OCI-LY7 (cell line): ENCODE results near the gene DYDC1. TPM values are rescaled to one million over a fixed set of nuclear protein-coding genes. Genes with fewer than 3 reads are reported as not detected.

Experiments used
- BruUV-seq: library from RNA; stranded (reverse); fragments of 400-500 nt; replicated peaks from 2 replicates; lab custom pipeline; 2021; lab: Mats Ljungman, UMichigan
- CTCF ChIA-PET: fragments of 300-600 bp; sonication (Branson Sonifier 250); formaldehyde crosslinking; loops from one replicate; lab custom pipeline; 2022; ENCODE audit warnings: antibody characterized with exemption; ENCODE audit not compliant: unreplicated experiment; lab: Charles Lee
- POLR2A ChIA-PET: fragments of 300-600 bp; sonication (Branson Sonifier 250); formaldehyde crosslinking; loops from one replicate; lab custom pipeline; 2022; ENCODE audit warnings: antibody characterized with exemption; lab: Charles Lee
- DNase-seq: peaks from one replicate; pipeline ENCODE4 v3.0.0-alpha.2; 2015; ENCODE audit warnings: low spot score
- H2AFZ ChIP-seq: fragments of 200-600 bp; sonication (generic), shearing (Covaris generic); 2 replicates; pipeline ENCODE4 v1.6.1; 2014; ENCODE audit warnings: mild to moderate bottlenecking, antibody characterized with exemption, low read length, moderate library complexity
- H3K27ac ChIP-seq: fragments of 200-600 bp; sonication (generic); 2 replicates; pipeline ENCODE4 v1.5.1; 2014; ENCODE audit warnings: mixed run types, low read depth, mild to moderate bottlenecking, moderate library complexity, low read length, inconsistent platforms; ENCODE audit not compliant: poor library complexity, severe bottlenecking
- H3K36me3 ChIP-seq: fragments of 200-600 bp; sonication (generic); 2 replicates; pipeline ENCODE4 v1.6.1; 2014; ENCODE audit warnings: mild to moderate bottlenecking, antibody characterized with exemption, low read length, moderate library complexity, mixed read lengths; ENCODE audit not compliant: insufficient read depth
- H3K4me1 ChIP-seq: fragments of 200-600 bp; sonication (generic); 2 replicates; pipeline ENCODE4 v1.5.1; 2014; ENCODE audit warnings: mild to moderate bottlenecking, low read length; ENCODE audit not compliant: insufficient read depth, poor library complexity, severe bottlenecking
- H3K4me2 ChIP-seq: fragments of 200-600 bp; sonication (generic); 2 replicates; pipeline ENCODE4 v1.6.1; 2014; ENCODE audit warnings: mild to moderate bottlenecking, low read length
- H3K4me3 ChIP-seq: fragments of 200-600 bp; sonication (generic); 2 replicates; pipeline ENCODE4 v1.5.1; 2014; ENCODE audit warnings: mild to moderate bottlenecking, low read depth, low read length; ENCODE audit not compliant: poor library complexity, severe bottlenecking
- H3K79me2 ChIP-seq: fragments of 200-600 bp; sonication (generic); 2 replicates; pipeline ENCODE4 v1.6.1; 2016; ENCODE audit warnings: low read depth, mild to moderate bottlenecking, low read length, moderate library complexity, mixed read lengths; ENCODE audit not compliant: insufficient read depth
- H3K9me2 ChIP-seq: fragments of 200-600 bp; sonication (generic); 2 replicates; pipeline ENCODE4 v1.6.1; 2016; ENCODE audit warnings: mild to moderate bottlenecking, low read length, mixed read lengths; ENCODE audit not compliant: insufficient read depth
- H3K9me3 ChIP-seq: fragments of 200-600 bp; sonication (generic); 2 replicates; pipeline ENCODE4 v1.6.1; 2014; ENCODE audit warnings: mild to moderate bottlenecking, mixed run types, low read length, mixed read lengths
- H4K20me1 ChIP-seq: fragments of 200-600 bp; sonication (generic); 2 replicates; pipeline ENCODE4 v1.6.1; 2014; ENCODE audit warnings: mild to moderate bottlenecking, antibody characterized with exemption, low read length, moderate library complexity, mixed read lengths; ENCODE audit not compliant: insufficient read depth
- EZH2phosphoT487 ChIP-seq: fragments of 200-600 bp; sonication (generic); IDR thresholded peaks from 2 replicates; pipeline ENCODE4 v1.6.1; 2018; ENCODE audit warnings: low read depth, borderline replicate concordance, mild to moderate bottlenecking, mixed run types, antibody characterized with exemption, low read length, moderate library complexity, mixed read lengths
- intact Hi-C: fragments of 100-400 bp; cut with micrococcal nuclease; formaldehyde crosslinking; loops from one replicate; pipeline ENCODE4 v1.10.0; 2022; ENCODE audit not compliant: unreplicated experiment
- total RNA-seq, 2 experiments: library from RNA; depleted of rRNA in 1 of 2; stranded (reverse); fragments of >200 nt in 1 of 2; shearing (Covaris generic) in 1 of 2; gene quantifications; 2 replicates each; pipeline ENCODE4 v1.2.3, GENCODE V29; 2014 to 2022
- TF ChIP-seq, protein P1 (sequence below): fragments of 200-600 bp; sonication (generic); conservative IDR thresholded peaks from 2 replicates; pipeline ENCODE4 v1.5.1; 2014; ENCODE audit warnings: mild to moderate bottlenecking, antibody characterized with exemption, low read length, moderate library complexity, mixed read lengths

The DYDC1 gene
- total RNA-seq, 2 experiments from 2014 or later: not detected

DNA sequence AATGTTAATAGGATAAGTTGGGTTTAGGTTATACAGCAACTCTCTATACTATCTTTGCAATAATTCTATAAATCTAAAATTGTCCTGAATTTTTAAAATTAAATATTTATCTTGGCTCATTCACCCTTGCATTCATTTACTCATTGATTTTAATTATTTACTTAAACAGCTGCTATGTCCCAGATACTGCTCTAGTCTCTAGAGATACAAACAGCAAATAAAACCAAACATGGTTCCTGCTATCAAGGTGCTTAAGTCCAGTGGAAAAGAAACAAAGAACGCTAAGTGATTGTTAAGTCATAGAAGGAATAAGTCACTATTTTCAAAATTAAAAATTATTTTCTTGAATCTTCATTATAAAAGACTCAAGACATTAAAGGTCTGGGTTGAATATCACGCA lies 37.2 kb downstream of the DYDC1 start:
- TF ChIP-seq EZH2phosphoT487: no peak
- TF ChIP-seq, protein P1, sequence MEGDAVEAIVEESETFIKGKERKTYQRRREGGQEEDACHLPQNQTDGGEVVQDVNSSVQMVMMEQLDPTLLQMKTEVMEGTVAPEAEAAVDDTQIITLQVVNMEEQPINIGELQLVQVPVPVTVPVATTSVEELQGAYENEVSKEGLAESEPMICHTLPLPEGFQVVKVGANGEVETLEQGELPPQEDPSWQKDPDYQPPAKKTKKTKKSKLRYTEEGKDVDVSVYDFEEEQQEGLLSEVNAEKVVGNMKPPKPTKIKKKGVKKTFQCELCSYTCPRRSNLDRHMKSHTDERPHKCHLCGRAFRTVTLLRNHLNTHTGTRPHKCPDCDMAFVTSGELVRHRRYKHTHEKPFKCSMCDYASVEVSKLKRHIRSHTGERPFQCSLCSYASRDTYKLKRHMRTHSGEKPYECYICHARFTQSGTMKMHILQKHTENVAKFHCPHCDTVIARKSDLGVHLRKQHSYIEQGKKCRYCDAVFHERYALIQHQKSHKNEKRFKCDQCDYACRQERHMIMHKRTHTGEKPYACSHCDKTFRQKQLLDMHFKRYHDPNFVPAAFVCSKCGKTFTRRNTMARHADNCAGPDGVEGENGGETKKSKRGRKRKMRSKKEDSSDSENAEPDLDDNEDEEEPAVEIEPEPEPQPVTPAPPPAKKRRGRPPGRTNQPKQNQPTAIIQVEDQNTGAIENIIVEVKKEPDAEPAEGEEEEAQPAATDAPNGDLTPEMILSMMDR: no peak
- DNase-seq: no peak
- H2AFZ ChIP-seq: no peak overlapping the region
- intact Hi-C loops: no loop called here
- H3K79me2 ChIP-seq: no peaks in the 10 kb centered on the region
- no peaks in the 10 kb centered on the region for H4K20me1 ChIP-seq
- H3K9me2 ChIP-seq: no peaks in the 10 kb centered on the region
- H3K36me3 ChIP-seq: no peaks in the 10 kb centered on the region
- H3K27ac ChIP-seq: no peak overlapping the region
- POLR2A ChIA-PET: no interaction called here
- BruUV-seq: no TSS peak
- CTCF ChIA-PET: no interaction called here
- H3K4me3 ChIP-seq: no peak overlapping the region
- no peak overlapping the region for H3K4me2 ChIP-seq
- H3K4me1 ChIP-seq: no peaks in the 10 kb centered on the region
- no peaks in the 10 kb centered on the region for H3K9me3 ChIP-seq

DNA sequence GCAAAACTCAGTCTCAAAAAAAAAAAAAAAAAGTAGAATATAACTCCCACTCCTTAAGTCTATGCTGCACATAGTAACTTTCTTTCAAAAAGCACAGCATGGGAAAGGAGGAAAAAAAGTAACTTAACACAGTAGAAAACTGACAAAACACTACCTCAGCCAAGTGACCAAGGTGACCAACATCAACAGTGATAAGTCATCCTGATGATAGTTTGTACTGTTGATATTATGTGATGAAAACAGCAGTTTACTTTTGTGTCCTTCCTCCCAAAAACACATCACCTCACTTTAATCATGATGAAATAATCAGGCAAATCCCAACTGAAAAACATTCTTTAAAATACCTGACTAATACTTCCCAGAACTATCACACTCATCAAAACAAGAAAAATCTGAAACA lies 37.8 kb downstream of the DYDC1 start:
- no TSS peak for BruUV-seq
- intact Hi-C loops: no loop called here
- TF ChIP-seq, protein P1: no peak
- no peak for TF ChIP-seq EZH2phosphoT487
- H3K9me3 ChIP-seq: no peaks in the 10 kb centered on the region
- no peaks in the 10 kb centered on the region for H3K4me1 ChIP-seq
- no peaks in the 10 kb centered on the region for H3K36me3 ChIP-seq
- H3K79me2 ChIP-seq: no peaks in the 10 kb centered on the region
- POLR2A ChIA-PET: no interaction called here
- no peak overlapping the region for H3K4me3 ChIP-seq
- no peak overlapping the region for H2AFZ ChIP-seq
- no peak overlapping the region for H3K4me2 ChIP-seq
- no peaks in the 10 kb centered on the region for H3K9me2 ChIP-seq
- H3K27ac ChIP-seq: no peak overlapping the region
- CTCF ChIA-PET: no interaction called here
- H4K20me1 ChIP-seq: no peaks in the 10 kb centered on the region
- no peak for DNase-seq

DNA sequence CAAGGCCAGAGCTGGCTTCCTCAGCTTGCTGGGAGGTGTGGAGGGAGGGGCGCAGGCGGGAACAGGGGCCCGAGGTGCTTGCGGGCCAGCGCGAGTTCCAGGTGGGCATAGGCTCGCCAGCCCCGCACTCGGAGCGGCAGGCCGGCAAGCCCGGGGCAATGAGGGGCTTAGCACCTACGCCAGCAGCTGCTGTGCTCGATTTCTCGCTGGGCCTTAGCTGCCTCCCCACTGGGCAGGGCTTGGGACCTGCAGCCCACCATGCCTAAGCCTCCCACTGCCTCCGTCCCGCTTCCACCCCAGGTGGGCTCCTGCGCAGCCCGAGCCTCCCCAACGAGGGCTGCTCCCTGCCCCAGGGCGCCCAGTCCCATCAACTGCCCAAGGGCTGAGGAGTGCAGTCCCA lies 41.2 kb downstream of the DYDC1 start:
- CTCF ChIA-PET: no interaction called here
- no TSS peak for BruUV-seq
- intact Hi-C loops: no loop called here
- H3K4me2 ChIP-seq: no peak overlapping the region
- no peaks in the 10 kb centered on the region for H3K9me2 ChIP-seq
- no peak for DNase-seq
- POLR2A ChIA-PET: interaction anchor here (0.8 kb wide), 1 partner anchor 9 kb away, joined by 3 read pairs; no protein-coding TSS in a partner anchor
- H3K4me3 ChIP-seq: no peak overlapping the region
- TF ChIP-seq EZH2phosphoT487: no peak
- TF ChIP-seq, protein P1: no peak
- no peaks in the 10 kb centered on the region for H3K79me2 ChIP-seq
- no peaks in the 10 kb centered on the region for H3K4me1 ChIP-seq
- H3K27ac ChIP-seq: no peak overlapping the region
- no peaks in the 10 kb centered on the region for H3K9me3 ChIP-seq
- H4K20me1 ChIP-seq: no peaks in the 10 kb centered on the region
- no peaks in the 10 kb centered on the region for H3K36me3 ChIP-seq
- no peak overlapping the region for H2AFZ ChIP-seq
